NCI-H2196 treated with DMSO at 0.1 percent for 48 hours (cell line): ENCODE data around the gene STX17.
"Not testable (repeated sequence)": the region's sequence is repeated elsewhere in the genome, so short reads cannot be mapped to it uniquely, and the experiment has no call there.

Experiments
- DNase-seq: peaks from one replicate; lab custom pipeline; 2025; ENCODE audit not compliant: unreplicated experiment; lab: John Stamatoyannopoulos, UW

Gene STX17

GRCh38 chr9:99966716-99967115 is 60.3 kb downstream of the STX17 start:
- DNase-seq: no peak

- no peak for DNase-seq
Observed at GRCh38 chr9:99967457-99967856, 61.0 kb downstream of the STX17 start.

- no peak for DNase-seq
Observed at GRCh38 chr9:99970481-99970880, 64.0 kb downstream of the STX17 start.

- no peak for DNase-seq
Observed at GRCh38 chr9:99971410-99971809, 65.0 kb downstream of the STX17 start.

GRCh38 chr9:99973455-99973854 is 67.0 kb downstream of the STX17 start:
- DNase-seq: no peak

GRCh38 chr9:99977033-99977792 is 70.8 kb downstream of the STX17 start:
- DNase-seq: no peak

- DNase-seq: no peak
Observed at GRCh38 chr9:99978221-99978620, 71.8 kb downstream of the STX17 start.

- no peak for DNase-seq
Observed at GRCh38 chr9:99980598-99980997, 74.1 kb downstream of the STX17 start.

GRCh38 chr9:99986642-99987041 is 80.2 kb downstream of the STX17 start:
- DNase-seq: no peak

- not testable (repeated sequence) for DNase-seq
Observed at GRCh38 chr9:99990508-99990907, 84.1 kb downstream of the STX17 start.

- no peak for DNase-seq
Observed at GRCh38 chr9:99998266-99998665, 91.8 kb downstream of the STX17 start.

GRCh38 chr9:99998866-99999265 is 92.4 kb downstream of the STX17 start:
- no peak for DNase-seq

GRCh38 chr9:99999797-100000196 is 93.3 kb downstream of the STX17 start:
- no peak for DNase-seq

- DNase-seq: peak; percentile 13
Observed at GRCh38 chr9:100011062-100011681, 104.7 kb downstream of the STX17 start.

- DNase-seq: no peak
Observed at GRCh38 chr9:100012279-100012678, 105.8 kb downstream of the STX17 start.

- DNase-seq: no peak
Observed at GRCh38 chr9:100013573-100013972, 107.1 kb downstream of the STX17 start.

GRCh38 chr9:100014846-100015245 is 108.4 kb downstream of the STX17 start:
- DNase-seq: no peak

GRCh38 chr9:100019541-100019940 is 113.1 kb downstream of the STX17 start:
- no peak for DNase-seq
